ENCODE measurements around the gene SMIM30. TPM values are rescaled to one million over a fixed set of nuclear protein-coding genes. Genes with fewer than 3 reads are reported as not detected.
"Not testable (repeated sequence)": the region's sequence is repeated elsewhere in the genome, so short reads cannot be mapped to it uniquely, and the experiment has no call there.

SMIM30 gene
- 28.9 and 29.4 TPM in 2 replicates for total RNA-seq (2014; rRNA removed)
- Bru-seq, nascent RNA = percentile 86 among the genes with signal in this experiment
- percentile 95 among the genes with signal in this experiment for BruChase-seq, experiment 1, labeled RNA remaining after a 6-hour chase
- BruChase-seq, experiment 2, labeled RNA remaining after a 2-hour chase = percentile 83 among the genes with signal in this experiment
- long read RNA-seq, transcript SMIM30-201 (3 exons, 1,070 nt) = major isoform, 5 of 18 reads
- long read RNA-seq, partial matches to known transcripts = 0 of 18 reads
- long read RNA-seq, other reads (novel, unspliced or antisense) = 12 of 18 reads

- ATAC-seq (peak; percentile 100), DNase-seq (peak; percentile 81)
- no peak for TF ChIP-seq CTCF (conservative IDR thresholded peaks at IDR 0.05; ENCODE audit: low read depth, low read length)
- no peak for TF ChIP-seq EZH2phosphoT487 (IDR thresholded peaks at IDR 0.05; ENCODE audit: borderline replicate concordance, low read length)
- no peak for TF ChIP-seq EZH2 (IDR thresholded peaks at IDR 0.05; ENCODE audit: low read length, unreplicated experiment)
- peaks cover 4% of the 10 kb centered on the region; the same call in 1 of the 2 replicates for H3K4me1 ChIP-seq (ENCODE audit: insufficient read depth, low read length)
- peak within 1 kb of the TSS; percentile 85 for H3K4me2 ChIP-seq (ENCODE audit: low read length)
- peak within 1 kb of the TSS; percentile 57 for H3K9ac ChIP-seq (ENCODE audit: low read length)
- intact Hi-C loops (cut with micrococcal nuclease) = loop anchor here (1.0 to 10.0 kb wide), 2 partner anchors 174 to 488 kb away; no protein-coding TSS in a partner anchor
- no peaks in the 10 kb centered on the region for H3K9me2 ChIP-seq (replicated peaks; ENCODE audit: low read length)
- H3K27ac ChIP-seq (ENCODE audit: low read length) = no peak within 1 kb of the TSS
- BruUV-seq (replicated peaks) = TSS peak; percentile 70
- no peaks in the 10 kb centered on the region for H3K79me2 ChIP-seq (ENCODE audit: low read length)
- ChIA-PET CTCF (interaction anchor here (0.6 kb wide), 1 partner anchor 303 kb away, joined by 14 read pairs; no protein-coding TSS in a partner anchor), POLR2A (ENCODE audit: unreplicated experiment) (no interaction called here)
- no peaks in the 10 kb centered on the region for H3K27me3 ChIP-seq (ENCODE audit: low read length)
- no peaks in the 10 kb centered on the region for H4K20me1 ChIP-seq (ENCODE audit: low read length)
- peak within 1 kb of the TSS; percentile 98 for H2AFZ ChIP-seq (ENCODE audit: low read length)
- no peaks in the 10 kb centered on the region for H3K9me3 ChIP-seq (ENCODE audit: low read length)
- no peaks in the 10 kb centered on the region for H3K36me3 ChIP-seq (ENCODE audit: low read depth, low read length)
- peak within 1 kb of the TSS; percentile 91 for H3K4me3 ChIP-seq (ENCODE audit: low read length)
- no peaks in the 10 kb centered on the region for H3F3A ChIP-seq (ENCODE audit: low read length, unreplicated experiment)
Measured at GRCh38 chr7:113118074-113118959, at the start of gene SMIM30. TSS of gene SMIM30 (minus strand) at chr7:113118554. CDS start at chr7:113117578, 976 bp downstream.

DNA sequence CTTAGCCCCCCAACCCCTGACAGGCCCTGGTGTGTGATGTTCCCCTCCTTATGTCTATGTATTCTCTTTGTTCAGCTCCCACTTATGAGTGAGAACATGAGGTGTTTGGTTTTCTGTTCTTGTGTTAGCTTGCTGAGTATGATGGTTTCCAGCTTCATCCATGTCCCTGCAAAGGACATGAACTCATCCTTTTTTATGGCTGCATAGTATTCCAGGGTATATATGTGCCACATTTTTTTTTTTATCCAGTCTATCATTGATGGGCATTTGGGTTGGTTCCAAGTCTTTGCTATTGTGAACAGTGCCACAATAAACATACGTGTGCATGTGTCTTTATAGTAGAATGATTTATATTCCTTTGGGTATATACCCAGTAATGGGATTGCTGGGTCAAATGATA is 47.8 kb upstream of the SMIM30 start:
- intact Hi-C loops (cut with micrococcal nuclease); H3K27ac ChIP-seq (ENCODE audit: low read length); H3K9ac ChIP-seq (ENCODE audit: low read length); H3K27me3 ChIP-seq (ENCODE audit: low read length); H3K4me1 ChIP-seq (ENCODE audit: insufficient read depth, low read length); BruUV-seq (replicated peaks); H2AFZ ChIP-seq (ENCODE audit: low read length); H3F3A ChIP-seq (ENCODE audit: low read length, unreplicated experiment); H4K20me1 ChIP-seq (ENCODE audit: low read length); CTCF ChIA-PET; H3K4me2 ChIP-seq (ENCODE audit: low read length); H3K9me2 ChIP-seq (replicated peaks; ENCODE audit: low read length); DNase-seq; H3K9me3 ChIP-seq (ENCODE audit: low read length); ATAC-seq; H3K79me2 ChIP-seq (ENCODE audit: low read length); H3K36me3 ChIP-seq (ENCODE audit: low read depth, low read length); POLR2A ChIA-PET (ENCODE audit: unreplicated experiment); H3K4me3 ChIP-seq (ENCODE audit: low read length): not testable (repeated sequence)

GRCh38 chr7:113161050-113161449 is 42.7 kb upstream of the SMIM30 start:
- Histone ChIP-seq H3K4me2 (ENCODE audit: low read length) (no peak overlapping the region), H3K27me3 (ENCODE audit: low read length) (no peaks in the 10 kb centered on the region), H4K20me1 (ENCODE audit: low read length) (no peaks in the 10 kb centered on the region), H3K4me1 (ENCODE audit: insufficient read depth, low read length) (no peaks in the 10 kb centered on the region), H3K4me3 (ENCODE audit: low read length) (no peak overlapping the region), H3K9ac (ENCODE audit: low read length) (no peak overlapping the region), H3K27ac (ENCODE audit: low read length) (no peak overlapping the region), H3F3A (ENCODE audit: low read length, unreplicated experiment) (no peaks in the 10 kb centered on the region), H2AFZ (ENCODE audit: low read length) (no peak overlapping the region), H3K79me2 (ENCODE audit: low read length) (no peaks in the 10 kb centered on the region), H3K9me2 (replicated peaks; ENCODE audit: low read length) (no peaks in the 10 kb centered on the region), H3K36me3 (ENCODE audit: low read depth, low read length) (no peaks in the 10 kb centered on the region), H3K9me3 (ENCODE audit: low read length) (no peaks in the 10 kb centered on the region)
- intact Hi-C loops (cut with micrococcal nuclease) = no loop called here
- TF ChIP-seq CTCF (conservative IDR thresholded peaks at IDR 0.05; ENCODE audit: low read depth, low read length) (no peak), EZH2phosphoT487 (IDR thresholded peaks at IDR 0.05; ENCODE audit: borderline replicate concordance, low read length) (no peak), EZH2 (IDR thresholded peaks at IDR 0.05; ENCODE audit: low read length, unreplicated experiment) (no peak)
- BruUV-seq (replicated peaks) = no TSS peak
- DNase-seq (no peak), ATAC-seq (no peak)
- ChIA-PET CTCF (no interaction called here), POLR2A (ENCODE audit: unreplicated experiment) (no interaction called here)

Data from PC-3 (cell line).